ENCODE results near the gene ENTPD1.
"Not testable (repeated sequence)": the region's sequence is repeated elsewhere in the genome, so short reads cannot be mapped to it uniquely, and the experiment has no call there.

The ENTPD1 gene

DNA sequence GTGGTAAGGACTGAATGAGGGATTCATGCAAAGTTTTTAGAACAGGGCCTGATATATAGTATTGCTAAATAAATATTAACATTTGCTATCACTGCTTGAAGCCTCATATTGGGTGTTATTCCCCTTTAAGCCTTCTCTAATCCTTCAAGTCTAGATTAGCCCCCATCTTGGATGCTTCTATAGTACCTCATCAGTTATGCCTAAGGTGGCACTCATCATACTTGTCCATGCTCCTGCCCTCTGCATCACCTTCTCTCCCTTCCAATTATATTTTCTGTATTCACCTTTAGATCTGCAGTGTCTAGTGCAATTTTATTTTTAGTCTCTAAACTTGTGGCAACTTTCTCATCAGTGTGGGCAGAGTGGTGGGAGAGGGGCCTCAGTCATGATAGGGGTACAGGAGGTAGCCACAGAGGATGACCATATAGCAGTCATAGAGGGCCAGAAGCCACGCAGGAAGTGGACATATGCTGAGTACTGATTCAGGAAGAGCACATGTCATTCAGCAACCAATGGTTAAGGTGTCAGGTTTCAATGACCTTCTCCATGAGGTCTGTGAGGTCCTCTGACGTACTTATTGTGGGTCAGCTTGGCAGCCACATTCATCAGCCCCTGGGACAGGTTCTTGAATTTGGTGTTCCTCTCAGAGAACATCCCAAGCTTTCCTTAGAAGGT lies 2.5 kb downstream of the ENTPD1 start:
- DNase-seq (ENCODE audit: low spot score) = no peak

DNA sequence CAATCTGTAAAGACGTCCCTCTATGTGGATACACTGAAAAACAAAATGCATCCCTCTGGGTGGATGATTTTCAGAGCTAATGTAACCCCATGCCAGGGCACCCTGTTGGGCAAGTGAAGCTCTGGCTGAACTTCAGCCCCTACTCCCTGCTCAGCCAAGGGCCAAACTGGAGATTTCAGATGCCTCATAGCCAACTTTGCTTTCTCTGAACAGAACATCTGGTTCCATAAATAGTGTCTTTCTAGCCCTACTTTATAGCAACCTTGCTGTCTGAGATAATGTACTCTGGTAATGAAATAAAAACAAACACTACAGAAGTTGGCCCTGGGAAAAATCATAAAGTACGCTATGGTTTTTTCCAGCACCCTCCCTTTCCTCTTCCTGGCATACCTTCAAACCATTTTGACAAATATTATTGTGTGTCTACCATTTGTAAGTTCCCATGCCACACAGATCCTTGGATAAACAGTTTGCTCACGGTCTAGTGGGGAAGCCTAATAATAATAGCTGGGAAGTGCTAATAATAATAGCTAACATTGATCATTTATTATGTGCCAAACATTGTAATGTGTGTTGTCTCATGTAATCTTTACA lies 3.4 kb downstream of the ENTPD1 start:
- no peak for DNase-seq (ENCODE audit: low spot score)

DNA sequence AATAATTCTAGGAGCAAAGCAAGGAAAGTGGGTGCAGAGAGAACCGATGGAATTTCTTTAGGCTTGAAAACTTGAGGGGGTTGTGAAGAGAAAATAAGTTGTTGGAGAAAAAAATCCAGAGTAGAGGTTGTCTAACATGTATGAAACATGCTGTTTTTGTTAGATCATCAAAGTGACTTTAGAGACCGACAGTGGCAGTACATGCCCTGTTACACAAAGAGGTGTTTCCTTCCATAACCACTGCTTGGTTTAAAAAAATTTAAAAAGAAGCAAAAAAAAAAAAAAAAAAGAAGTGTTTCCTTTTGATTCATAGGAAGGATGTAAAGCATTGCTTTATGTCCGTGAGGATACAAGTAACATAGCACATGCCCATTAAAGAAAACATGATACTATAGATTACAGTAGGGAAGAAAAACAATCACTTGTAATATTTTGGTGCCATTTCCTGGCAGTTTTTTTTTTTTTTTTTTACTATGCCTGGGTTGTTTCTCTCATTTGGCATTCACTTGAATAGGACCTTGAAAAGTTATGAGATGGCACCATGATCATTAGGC lies 6.1 kb downstream of the ENTPD1 start:
- DNase-seq (ENCODE audit: low spot score) = no peak

DNA sequence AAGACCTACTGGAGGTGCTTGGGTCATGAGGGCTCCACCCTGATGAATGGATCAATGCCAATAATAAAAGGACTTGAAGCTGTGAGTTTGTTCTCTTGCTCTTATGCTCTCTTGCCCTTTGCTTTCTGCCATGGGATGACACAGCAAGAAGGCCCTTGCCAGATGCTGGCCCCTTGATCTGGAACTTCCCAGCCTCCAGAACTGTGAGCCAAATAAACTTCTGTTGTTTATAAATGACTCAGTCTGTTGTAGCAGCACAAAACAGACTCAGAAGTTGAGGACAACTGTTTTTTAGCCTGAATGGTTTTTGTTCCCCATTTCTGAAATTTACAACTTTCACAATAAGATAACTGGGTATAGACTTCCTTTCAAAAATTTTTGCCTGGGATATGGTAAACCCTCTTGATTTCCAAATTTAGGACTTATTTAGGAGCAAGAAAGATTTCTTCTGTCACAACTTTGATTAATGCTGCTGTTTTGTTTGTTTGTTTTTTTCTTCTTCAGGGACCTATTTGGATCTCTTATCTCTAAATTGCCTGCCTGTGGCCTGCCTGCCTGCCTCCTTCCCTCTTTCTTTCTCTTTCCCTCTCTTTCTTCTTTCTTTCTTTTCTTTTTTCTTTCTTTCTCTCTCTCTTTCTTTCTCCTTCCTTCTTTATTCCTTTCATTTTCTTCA lies 12.1 kb downstream of the ENTPD1 start:
- DNase-seq (ENCODE audit: low spot score) = no peak

DNA sequence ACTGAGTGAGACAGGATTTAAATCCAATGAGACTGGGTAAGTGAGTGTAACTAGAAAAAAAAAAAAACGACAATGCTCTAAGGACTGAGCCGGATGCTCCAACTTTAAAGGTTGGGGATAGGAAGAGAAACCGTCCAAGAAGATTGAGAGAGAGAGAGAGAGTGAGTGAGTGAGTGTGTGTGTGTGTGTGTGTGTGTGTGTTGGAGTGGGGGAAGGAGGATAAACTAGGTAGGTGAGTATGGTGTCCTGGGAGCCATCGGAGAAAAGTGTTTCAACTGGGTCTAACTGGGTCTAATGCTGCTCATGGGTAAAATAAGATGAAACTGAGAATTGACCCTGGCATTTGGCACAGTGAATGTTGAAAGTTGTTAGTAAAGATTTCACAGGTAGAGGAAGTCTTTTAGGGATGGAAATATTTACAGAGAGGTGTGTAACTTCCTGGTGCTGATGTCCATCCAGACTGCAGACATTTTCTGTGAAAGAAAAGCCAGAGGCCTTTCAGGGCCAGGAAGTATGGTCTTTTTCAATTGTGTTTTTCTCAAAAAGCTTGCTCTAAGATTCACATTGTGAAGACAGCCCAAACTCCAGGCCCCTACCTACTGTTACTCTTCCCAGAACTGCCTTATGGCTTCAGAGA lies 14.2 kb downstream of the ENTPD1 start:
- DNase-seq (ENCODE audit: low spot score) = no peak

DNA sequence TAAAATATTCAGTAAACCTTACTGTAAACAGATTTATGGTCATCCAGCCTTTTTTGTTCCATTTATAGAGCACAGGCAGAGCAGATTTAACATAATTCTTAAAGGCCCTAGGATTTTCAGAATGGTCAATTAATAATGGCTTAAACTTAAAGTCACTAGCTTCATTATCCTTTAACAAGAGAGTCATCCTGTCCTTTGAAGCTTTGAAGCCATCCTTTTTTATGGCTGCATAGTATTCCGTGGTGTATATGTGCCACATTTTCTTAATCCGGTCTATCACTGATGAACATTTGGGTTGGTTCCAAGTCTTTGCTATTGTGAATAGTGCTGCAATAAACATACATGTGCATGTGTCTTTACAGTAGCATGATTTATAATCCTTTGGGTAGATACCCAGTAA lies 17.5 kb downstream of the ENTPD1 start:
- DNase-seq (ENCODE audit: low spot score) = not testable (repeated sequence)

DNA sequence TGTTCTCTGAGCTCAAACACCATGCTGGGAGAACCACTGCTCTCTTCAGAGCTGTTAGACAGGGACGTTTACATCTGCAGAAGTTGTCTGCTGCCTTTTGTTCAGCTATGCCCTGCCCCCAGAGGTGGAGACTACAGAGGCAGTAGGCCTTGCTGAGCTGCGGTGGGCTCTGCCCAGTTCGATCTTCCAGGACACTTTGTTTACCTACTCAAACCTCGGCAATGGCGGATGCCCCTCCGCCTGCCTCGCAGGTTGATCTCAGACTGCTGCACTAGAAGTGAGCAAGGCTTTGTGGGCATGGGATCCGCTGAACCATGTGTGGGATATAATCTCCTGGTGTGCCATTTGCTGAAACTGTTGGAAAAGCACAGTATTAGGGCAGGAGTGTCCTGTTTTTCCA lies 21.7 kb downstream of the ENTPD1 start:
- DNase-seq (ENCODE audit: low spot score) = not testable (repeated sequence)

DNA sequence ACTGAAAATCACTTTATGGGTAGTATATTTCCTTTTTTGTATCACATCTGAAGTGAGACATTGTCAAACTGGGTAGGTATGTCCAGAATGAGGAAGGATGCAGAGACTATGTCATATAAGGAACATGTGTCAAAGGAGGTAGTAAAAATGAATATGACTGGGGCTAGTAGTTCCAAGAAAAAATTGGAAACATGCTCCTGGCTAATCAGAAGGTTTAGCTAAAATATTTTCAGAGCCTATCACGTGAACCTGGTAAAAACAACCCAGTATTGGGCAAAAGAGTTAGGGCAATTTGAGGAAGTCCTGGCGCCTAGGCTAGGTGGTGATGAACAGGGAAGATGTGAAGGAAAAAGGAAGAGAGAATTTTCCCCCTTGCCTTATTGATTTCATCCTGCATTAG lies 26.4 kb downstream of the ENTPD1 start:
- DNase-seq (ENCODE audit: low spot score) = no peak

DNA sequence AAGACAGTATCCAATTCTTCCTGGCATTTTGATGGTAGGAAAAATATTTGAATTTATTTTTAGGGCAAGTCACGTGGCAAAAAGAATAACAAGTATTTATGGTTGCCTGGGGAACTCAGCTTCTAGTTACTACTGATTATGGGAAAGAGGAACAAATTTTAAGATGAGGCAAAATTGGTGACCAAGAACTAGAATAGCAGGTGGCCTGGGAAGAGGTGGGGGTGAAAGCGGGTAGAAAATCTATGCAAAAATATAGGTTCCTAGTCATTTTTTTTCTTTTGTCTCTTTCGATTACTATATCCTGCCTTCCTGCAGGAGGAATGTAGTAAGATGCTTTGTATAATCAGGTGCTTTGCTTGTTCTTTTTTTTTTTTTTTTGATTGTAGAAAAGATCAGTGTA lies 27.8 kb downstream of the ENTPD1 start:
- DNase-seq (ENCODE audit: low spot score) = no peak

DNA sequence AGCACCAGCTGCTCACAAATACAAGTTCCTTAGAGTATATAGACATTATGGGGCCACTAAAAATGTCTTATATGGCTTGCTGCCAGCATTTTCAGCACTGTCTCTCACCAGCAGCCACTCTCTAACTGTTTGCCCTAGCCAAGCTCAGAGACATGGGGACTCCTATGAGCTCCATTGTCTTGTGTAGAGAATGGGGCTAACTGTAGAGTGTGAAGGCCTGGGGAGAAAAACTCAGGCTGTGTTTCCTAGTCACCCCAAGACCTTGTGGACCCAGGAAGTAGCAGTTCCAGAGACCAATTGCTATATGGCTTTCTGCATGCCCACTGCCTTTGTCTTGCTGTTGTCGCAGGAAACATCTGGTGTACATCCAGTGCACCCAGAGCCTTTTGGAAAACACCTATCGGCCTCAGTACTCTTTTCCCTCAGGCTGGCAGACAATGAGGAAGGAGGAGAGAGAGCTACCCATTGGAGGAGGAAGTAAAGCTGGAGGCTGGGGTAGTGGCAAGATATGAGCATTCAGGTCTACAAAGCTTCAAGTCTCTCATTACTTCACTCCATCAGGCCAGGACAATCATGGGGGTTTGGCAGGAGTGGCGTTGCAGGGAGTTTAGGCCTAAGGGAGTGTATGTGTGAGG lies 28.4 kb downstream of the ENTPD1 start:
- DNase-seq (ENCODE audit: low spot score) = no peak

DNA sequence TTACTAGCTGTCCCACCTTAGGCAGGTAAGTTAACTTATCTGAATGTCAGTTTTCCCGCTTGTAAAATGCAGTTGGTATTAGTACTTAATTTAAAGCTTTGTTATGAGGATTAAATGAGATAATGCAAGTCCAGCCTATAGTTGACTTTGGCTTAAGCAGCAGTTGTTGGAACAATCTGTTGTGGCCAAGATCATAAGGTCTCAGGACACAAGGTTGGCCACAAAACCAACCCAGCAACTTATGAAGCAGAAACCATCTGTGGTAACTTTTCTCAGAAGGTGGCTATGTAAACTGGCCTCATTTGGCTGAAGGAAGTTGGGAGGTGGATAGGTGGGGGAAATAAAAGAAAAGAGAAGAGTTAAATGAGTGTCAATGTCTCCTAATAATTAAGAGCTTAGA lies 29.4 kb downstream of the ENTPD1 start:
- DNase-seq (ENCODE audit: low spot score) = no peak

DNA sequence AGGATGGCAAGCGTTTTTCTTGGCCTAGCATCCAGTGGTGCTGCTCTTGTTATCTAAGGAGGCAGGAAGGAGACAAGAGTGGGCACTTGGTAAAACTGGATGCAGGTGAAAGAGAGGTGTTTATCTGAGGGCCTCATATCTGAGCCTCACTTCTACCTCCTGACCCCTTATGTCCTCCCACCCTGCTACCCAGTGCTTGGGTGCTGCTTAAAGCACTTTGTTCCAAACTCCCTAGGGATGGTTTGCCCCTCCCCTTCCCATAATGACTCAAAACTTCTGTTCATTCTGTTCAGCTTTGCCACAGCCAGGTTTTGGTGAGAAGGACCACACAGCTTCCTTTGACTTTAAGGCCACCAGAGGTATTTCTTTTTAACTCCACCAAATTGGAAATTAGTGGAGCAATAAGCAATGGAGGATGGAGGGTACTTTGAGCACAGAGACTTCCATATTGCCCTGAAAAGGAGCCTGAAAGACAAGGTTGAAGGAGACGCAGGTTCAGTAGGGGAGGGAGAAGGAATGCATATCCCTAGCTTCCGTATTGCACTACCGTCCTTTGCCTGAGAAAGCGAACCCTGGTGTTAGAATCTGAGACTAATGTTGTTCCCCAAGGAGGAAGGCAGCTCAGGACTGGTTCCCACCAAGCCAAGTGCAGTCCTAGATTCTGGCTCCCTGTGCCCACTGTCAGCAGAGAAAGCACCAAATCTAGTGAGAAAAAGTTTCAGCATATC lies 30.1 kb downstream of the ENTPD1 start:
- no peak for DNase-seq (ENCODE audit: low spot score)

DNA sequence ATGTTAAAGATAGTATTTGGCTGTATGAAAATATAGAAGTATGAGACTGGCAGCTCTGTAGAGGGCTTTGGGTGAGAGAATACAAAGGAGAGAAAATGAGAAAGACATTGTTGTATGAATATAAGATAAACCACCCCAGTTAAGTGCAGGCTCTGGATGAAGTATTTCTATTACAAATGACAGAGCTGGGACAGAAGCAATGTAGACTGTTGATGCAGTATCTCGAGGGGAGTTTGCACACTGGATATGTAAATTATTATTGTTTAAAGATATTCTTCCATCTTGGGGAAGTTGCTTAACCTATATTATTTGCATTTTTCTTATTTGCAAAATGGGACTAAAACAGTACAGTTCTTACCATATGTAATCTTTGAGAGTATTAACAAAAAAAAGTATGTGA lies 31.5 kb downstream of the ENTPD1 start:
- no peak for DNase-seq (ENCODE audit: low spot score)

DNA sequence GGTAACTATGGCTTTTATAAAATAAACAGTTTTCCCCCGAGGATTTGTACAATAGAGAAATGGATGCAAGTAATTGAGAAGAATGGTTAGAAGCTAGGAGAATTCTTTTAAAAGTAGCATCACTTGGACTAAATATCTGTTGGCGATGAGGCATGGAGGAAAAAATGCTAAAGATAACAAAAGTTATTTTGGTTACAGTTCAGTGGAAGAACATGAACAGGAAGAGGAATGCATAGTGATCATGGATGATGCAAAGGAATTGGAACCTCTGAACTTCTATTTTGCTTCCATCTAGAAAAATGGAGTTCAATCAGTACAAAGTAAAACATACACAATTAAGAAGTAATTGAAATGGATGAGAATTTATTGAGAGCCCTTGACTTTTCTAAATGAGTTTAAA lies 32.9 kb downstream of the ENTPD1 start:
- DNase-seq (ENCODE audit: low spot score) = no peak

DNA sequence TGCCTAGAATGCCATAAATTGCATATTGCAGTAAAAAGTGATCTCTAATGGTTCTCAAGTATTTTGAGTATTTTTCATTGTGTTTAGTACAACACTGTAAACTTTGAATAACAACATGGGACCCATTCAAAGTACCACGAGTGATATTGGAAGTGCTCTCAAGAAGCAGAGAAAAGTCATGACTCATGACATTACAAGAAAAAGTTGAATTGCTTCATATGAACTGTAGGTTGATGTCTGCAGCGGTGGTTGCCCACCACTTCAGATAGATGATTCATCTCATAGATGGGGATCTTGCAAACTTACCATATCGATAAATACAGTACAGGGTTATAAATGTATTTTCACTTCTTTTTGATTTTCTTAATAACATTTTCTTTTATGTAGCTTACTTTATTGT lies 33.9 kb downstream of the ENTPD1 start:
- DNase-seq (ENCODE audit: low spot score) = no peak

DNA sequence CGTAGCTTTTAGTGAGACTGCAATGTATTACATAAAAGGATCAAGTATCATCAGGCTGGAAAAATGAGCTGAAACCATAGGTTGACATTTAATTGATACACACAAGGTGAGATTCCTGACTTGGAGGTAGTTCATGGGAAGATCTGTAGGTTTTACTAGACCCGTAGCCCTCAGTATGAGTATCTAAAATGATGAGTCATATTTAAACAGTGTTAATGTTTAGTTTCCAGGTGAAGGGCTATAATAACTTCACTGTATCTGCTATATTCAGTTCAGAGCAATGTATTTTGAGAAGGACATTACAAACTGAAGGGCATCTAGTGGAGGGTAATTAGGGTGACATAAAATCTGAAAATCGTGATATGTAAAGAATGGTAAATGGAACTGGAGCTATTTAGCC lies 35.0 kb downstream of the ENTPD1 start:
- DNase-seq (ENCODE audit: low spot score) = no peak

DNA sequence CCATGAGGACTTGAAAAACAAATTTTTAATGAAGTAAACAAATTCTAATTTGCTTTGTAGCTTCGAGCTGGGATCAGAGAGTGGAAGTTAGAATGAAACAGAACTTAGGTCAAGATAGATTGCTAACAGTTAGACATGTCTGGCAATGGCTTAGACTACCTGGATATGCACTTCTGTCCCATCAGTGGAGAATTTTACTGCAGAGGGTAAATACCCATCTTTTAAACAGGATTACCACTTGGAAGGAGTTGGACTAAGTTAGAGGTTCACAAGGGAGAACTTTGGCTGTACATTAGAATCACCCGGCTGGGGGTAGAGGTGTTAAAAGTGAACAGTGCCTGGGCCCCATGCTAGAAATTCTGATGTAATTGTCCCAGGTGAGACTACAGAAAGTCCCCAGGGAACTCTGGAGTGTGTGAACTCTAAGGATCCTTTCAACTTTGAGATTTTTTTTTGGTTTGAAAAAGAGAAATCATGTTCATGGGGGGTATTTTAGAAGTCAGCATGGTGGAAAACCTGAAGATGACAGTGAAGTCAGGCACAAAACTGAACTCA lies 35.5 kb downstream of the ENTPD1 start:
- DNase-seq (ENCODE audit: low spot score) = no peak

DNA sequence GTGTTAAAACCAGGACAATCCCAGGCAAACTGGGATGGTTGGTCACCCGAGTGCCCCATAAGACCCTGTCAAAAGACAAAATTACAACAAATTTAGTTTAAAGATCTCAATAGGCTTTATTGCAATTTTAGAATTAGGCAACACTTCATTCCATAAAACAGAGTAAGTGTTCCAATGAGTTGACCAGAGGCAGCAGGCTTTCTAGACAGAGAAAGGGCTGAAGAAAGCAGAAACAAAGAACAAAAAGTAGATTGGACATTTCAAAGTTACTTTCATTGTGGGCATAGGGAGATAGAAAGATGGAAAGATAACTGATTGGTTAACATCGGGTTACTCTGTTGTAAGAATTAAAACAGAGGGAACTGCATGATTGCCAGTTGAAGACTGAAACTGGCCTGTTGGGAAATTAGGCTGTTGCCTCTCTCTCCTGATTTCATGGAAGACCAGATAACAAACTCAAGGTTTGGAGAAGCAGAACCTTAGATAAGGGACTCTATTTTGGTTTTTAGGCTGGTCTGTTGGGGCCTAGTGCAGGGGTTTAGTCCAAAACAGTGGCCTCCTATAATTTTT lies 36.3 kb downstream of the ENTPD1 start:
- no peak for DNase-seq (ENCODE audit: low spot score)

DNA sequence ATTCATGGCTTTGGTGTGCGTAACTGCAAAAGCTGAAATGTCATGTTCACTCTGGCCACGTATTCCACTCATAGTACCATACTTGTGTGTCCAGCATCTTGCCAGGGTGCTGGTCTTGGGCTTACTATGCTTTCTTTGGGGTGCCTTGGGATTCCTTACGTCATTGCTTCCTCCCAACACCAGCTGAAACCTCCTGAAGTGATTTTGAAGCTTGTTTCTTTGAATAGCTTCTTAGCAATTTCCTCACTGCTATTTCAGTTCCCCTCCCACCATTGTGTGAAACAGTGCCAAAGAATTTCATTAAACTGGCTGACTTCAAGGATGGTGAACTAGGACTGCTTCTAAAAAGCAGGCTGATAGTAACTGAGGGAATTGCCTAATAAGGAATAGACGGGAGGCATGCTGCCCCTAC lies 36.9 kb downstream of the ENTPD1 start:
- no peak for DNase-seq (ENCODE audit: low spot score)

DNA sequence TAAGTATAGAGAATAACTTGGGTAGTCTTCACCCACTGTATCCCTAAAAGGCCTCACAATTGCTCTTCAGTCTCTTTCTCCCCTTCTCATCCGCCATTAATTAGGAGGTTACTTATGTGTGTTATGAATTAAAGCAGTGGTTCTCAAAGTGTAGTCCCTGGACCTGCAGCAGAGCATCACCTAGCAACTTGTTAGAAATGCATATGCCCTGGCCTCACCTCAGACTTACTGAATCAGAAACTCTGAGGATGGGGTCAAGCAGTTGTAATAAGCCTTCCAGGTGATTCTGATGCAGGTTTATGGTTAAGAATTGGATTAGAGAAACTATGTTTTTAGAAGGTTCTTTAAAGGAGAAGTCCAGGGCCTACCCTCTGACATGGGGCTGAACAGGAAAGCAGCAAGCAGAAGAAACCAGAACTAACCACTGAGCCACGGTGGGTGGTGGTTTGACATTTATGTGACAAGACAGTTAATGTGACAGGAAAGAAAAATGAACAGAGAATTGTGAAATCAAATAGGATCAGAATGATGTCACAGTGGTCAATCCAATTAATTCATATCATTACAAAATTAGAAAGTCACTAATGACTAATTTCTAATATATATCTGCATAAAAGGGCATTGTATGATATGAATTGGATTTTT lies 37.6 kb downstream of the ENTPD1 start:
- DNase-seq (ENCODE audit: low spot score) = no peak

DNA sequence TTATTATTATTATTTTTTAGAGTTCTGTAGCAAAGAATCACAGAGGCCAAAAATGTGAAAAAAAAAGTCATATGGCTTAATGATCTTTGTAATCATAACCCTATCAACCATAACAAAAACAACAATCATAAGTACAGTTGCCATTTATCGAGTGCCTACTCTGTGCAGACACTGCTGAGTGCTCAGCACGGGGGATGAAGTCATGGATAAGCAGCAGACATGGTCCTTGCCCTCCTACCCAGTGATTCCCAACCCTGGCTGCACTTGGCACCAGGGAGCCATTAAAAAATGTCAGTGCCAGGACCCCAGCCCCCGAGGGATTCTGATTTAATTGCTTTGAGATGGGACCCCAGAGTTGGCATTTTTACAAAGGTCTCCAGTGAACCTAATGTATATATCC lies 38.2 kb downstream of the ENTPD1 start:
- DNase-seq (ENCODE audit: low spot score) = no peak

All from germinal center (tissue), 1 donor.